Chondrocyte (in vitro differentiated cells): ENCODE data around the gene IGFBP7. TPM values are rescaled to one million over a fixed set of nuclear protein-coding genes. Genes with fewer than 3 reads are reported as not detected.

Experiments used
- DNase-seq: peaks from one replicate; pipeline ENCODE4 v3.0.0; 2021; ENCODE audit warnings: mixed read lengths, low spot score
- H3K27ac Mint-ChIP-seq: one replicate; pipeline ENCODE4 v1.8.0; 2021; ENCODE audit warnings: mild to moderate bottlenecking, moderate library complexity, mixed read lengths; ENCODE audit not compliant: unreplicated experiment
- H3K27me3 Mint-ChIP-seq: 2 replicates; pipeline ENCODE4 v1.8.0; 2021; ENCODE audit warnings: low read depth, mixed read lengths
- H3K36me3 Mint-ChIP-seq: 2 replicates; pipeline ENCODE4 v1.8.0; 2021; ENCODE audit warnings: low read depth, mixed read lengths
- H3K4me1 Mint-ChIP-seq: 2 replicates; pipeline ENCODE4 v1.8.0; 2021; ENCODE audit warnings: low read depth, mild to moderate bottlenecking, mixed read lengths
- H3K4me3 Mint-ChIP-seq: one replicate; pipeline ENCODE4 v1.8.0; 2021; ENCODE audit warnings: mild to moderate bottlenecking, moderate library complexity, mixed read lengths; ENCODE audit not compliant: unreplicated experiment
- H3K9me3 Mint-ChIP-seq: 2 replicates; pipeline ENCODE4 v1.8.0; 2021; ENCODE audit warnings: low read depth, mixed read lengths
- CTCF ChIP-seq: fragments of 200-600 bp; sonication (generic); IDR thresholded peaks from 2 replicates; pipeline ENCODE4 v1.5.0; 2021; ENCODE audit warnings: antibody characterized with exemption, mild to moderate bottlenecking, moderate library complexity
- total RNA-seq: library from RNA; stranded (reverse); gene quantifications from 3 replicates; pipeline ENCODE4 v1.2.1, GENCODE V29; 2021

Gene IGFBP7
- total RNA-seq, 1 donor from 2014 or later, result 5,125 TPM

- H3K36me3 Mint-ChIP-seq, result peaks cover 3% of the 10 kb centered on the region
- peaks cover 60% of the 10 kb centered on the region for H3K4me1 Mint-ChIP-seq
- peaks cover 3% of the 10 kb centered on the region for H3K9me3 Mint-ChIP-seq
- peak overlapping the region; percentile 27 for H3K4me3 Mint-ChIP-seq
- no peaks in the 10 kb centered on the region for H3K27me3 Mint-ChIP-seq
- H3K27ac Mint-ChIP-seq, result peak overlapping the region; percentile 90
- DNase-seq, result no peak
- no peak for TF ChIP-seq CTCF
Measured at GRCh38 chr4:57131849-57132742, 21.9 kb upstream of the IGFBP7 start.

- Mint-ChIP-seq H3K9me3 (peaks cover 13% of the 10 kb centered on the region), H3K27me3 (no peaks in the 10 kb centered on the region)
- DNase-seq, result no peak
Measured at GRCh38 chr4:57129477-57129876, 19.3 kb upstream of the IGFBP7 start.

GRCh38 chr4:57127361-57127760 is 17.2 kb upstream of the IGFBP7 start:
- no peak for TF ChIP-seq CTCF
- Mint-ChIP-seq H3K36me3 (peaks cover 12% of the 10 kb centered on the region), H3K4me3 (no peak overlapping the region), H3K27me3 (no peaks in the 10 kb centered on the region), H3K9me3 (peaks cover 20% of the 10 kb centered on the region), H3K27ac (no peak overlapping the region), H3K4me1 (peaks cover 26% of the 10 kb centered on the region)
- DNase-seq, result no peak

More at GRCh38 chr4:57129477-57129876, 19.3 kb upstream of the IGFBP7 start:
- no peak for TF ChIP-seq CTCF
- Mint-ChIP-seq H3K36me3 (peaks cover 8% of the 10 kb centered on the region), H3K4me3 (no peak overlapping the region), H3K27ac (no peak overlapping the region), H3K4me1 (peaks cover 45% of the 10 kb centered on the region)

GRCh38 chr4:57125996-57126395 is 15.8 kb upstream of the IGFBP7 start:
- no peaks in the 10 kb centered on the region for H3K27me3 Mint-ChIP-seq
- H3K4me3 Mint-ChIP-seq, result no peak overlapping the region
- DNase-seq, result no peak

GRCh38 chr4:57124145-57124544 is 14.0 kb upstream of the IGFBP7 start:
- Mint-ChIP-seq H3K27me3 (no peaks in the 10 kb centered on the region), H3K9me3 (peaks cover 25% of the 10 kb centered on the region), H3K4me3 (no peak overlapping the region), H3K27ac (no peak overlapping the region), H3K4me1 (peaks cover 23% of the 10 kb centered on the region), H3K36me3 (peaks cover 14% of the 10 kb centered on the region)
- DNase-seq, result no peak
- no peak for TF ChIP-seq CTCF

More at GRCh38 chr4:57125996-57126395, 15.8 kb upstream of the IGFBP7 start:
- TF ChIP-seq CTCF, result no peak
- H3K27ac Mint-ChIP-seq, result no peak overlapping the region
- peaks cover 25% of the 10 kb centered on the region for H3K9me3 Mint-ChIP-seq
- peaks cover 14% of the 10 kb centered on the region for H3K4me1 Mint-ChIP-seq
- peaks cover 14% of the 10 kb centered on the region for H3K36me3 Mint-ChIP-seq
